GM21717 (cell line): ENCODE measurements around the gene SMIM44.
"Not testable (repeated sequence)": the region's sequence is repeated elsewhere in the genome, so short reads cannot be mapped to it uniquely, and the experiment has no call there.

Experiments used
- ATAC-seq: cut with Tn5 transposase; IDR thresholded peaks from one replicate; pipeline ENCODE4 v1.9.1; 2021; ENCODE audit warnings: mild to moderate bottlenecking, moderate library complexity; ENCODE audit not compliant: unreplicated experiment

SMIM44 gene

DNA sequence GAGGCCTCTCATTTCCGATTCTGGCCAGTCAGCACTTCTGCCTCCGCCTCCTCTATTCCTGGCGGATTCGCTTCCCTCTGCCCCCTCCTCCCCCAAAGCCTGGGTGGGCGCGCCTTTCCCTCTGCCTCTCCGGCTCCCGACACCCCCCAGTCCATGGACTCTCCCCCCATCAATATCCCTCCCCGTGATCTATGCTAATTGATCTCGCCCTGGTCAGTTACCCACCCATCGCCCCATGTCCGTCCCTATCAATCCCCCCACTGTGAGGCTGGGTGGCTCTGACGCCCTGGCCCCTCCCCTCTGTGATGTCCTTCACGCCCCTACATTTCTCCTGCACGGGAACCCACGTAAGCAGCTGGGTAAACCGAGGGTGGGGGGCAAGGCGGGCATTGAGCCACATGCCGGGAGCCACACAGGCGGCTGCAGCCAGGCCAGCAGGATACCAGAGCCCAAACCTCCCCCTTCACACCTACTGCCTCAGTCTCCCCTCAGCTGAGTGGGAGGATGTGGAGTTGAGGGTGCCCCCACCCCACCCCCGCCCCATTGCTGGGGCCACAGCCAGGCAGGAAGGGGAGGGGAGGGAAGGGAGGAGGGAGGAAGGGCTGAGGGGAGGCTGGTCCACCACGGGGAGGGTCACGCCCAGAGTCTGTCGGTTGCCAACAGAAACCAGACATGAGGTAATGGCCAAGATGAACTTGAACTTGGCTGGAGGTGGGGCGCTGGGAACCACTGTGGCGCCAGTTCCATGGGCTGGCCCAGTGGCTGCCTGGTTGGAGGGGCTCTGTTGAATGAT lies 24.0 kb downstream of the SMIM44 start:
- ATAC-seq, result no peak

DNA sequence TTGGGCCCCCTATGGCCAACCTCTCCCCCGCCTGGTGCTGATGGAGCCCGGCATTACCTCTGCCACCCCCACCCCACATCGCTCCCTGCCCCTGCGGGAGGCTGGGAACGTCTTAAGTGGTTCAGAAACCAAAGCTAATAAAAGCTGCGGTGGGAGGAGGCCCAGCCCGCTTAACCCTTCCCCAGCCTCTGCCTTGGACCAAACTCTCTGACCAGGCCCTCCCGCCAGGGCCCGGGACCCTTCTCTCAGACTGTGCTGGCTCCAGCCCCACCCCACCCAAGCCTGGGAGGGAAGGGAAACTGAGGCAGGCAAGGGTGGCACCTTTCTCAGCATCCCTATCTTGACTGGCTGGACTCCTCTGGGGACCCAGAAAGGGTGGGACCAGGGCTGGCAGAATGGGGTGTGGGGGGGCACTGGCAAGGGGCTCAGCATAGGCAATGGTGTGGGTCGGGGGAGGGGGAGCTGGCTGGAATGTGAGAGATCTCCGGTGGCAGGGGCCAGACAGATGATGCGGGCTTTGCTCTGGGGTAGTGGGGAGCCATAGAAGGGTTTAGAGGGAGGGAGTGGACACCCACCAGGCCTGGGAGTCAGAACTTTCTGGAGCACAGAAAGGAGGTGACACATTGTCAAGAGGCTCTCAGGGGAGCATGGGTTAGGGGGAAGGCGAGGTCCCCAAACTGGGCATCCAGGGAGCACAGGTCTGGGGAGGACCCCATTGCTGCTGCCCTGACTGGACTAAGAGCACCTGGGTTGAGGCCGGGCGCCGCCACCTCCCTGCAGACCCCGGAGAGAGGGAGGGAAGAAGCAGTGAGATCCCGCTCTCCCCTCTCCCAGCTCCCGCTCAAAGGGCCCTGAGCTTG lies 24.8 kb downstream of the SMIM44 start:
- ATAC-seq, result no peak

DNA sequence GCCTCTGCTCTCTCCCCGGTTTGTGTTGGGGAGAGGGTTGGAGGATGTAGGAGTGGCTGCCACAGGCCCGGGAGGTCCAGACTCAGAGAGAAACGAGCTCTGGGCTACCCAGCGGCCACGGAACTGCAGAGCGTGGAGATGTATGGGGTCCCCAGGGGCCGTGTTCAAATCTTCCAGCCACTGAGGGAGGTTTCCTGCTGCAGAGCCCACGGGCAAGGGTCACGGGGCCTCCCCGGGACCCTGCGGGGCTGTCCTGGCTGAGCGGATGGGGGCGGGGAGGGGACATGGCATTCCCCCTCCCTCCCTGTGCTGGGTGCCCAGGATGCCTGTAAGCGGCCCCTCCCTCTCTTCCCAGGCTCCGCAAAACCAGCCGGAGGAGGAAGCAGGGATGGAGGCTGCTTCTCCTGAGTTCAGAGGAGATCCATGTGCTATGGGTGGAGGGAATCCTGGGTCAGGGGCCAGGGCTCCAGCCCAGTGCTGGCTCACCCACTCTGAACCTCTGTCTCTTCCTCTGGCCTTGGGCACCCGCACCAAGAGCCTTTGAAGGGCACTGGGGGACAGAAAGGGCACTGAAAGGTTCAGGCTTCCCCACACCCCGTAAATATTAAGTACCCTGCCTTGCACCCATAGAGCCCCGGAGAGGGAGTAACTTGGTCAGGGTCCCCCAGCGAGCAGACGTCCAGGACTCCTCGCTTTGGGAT lies 25.6 kb downstream of the SMIM44 start:
- no peak for ATAC-seq

DNA sequence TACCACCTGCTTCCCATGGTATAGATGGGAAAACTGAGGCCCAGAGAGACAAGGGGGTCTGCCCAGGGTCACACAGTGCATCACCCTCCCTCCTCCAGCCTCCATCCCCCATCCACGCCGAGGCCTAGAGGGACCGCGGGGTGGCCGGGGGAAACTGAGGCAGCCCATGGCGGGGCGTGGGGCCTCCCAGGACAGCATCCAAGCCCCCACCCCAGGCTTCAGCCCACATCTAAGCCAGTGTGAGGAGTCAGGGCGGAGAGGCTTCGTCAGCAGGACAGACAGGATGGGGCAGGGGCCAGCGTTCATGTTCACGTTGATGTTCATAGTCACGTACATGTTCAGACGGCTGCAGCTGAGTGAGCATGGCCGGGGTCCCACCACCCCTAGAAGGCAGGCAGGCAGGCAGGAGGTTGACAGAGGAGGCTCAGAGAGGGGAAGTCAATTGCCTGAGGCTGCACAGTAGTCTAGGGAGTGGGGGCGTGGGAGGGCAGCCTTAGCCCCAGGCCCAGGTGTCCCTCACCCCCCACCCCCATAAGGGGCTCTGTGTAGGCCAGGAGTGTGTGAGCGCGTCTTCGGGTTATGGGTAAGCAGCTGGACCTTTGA lies 26.2 kb downstream of the SMIM44 start:
- no peak for ATAC-seq

DNA sequence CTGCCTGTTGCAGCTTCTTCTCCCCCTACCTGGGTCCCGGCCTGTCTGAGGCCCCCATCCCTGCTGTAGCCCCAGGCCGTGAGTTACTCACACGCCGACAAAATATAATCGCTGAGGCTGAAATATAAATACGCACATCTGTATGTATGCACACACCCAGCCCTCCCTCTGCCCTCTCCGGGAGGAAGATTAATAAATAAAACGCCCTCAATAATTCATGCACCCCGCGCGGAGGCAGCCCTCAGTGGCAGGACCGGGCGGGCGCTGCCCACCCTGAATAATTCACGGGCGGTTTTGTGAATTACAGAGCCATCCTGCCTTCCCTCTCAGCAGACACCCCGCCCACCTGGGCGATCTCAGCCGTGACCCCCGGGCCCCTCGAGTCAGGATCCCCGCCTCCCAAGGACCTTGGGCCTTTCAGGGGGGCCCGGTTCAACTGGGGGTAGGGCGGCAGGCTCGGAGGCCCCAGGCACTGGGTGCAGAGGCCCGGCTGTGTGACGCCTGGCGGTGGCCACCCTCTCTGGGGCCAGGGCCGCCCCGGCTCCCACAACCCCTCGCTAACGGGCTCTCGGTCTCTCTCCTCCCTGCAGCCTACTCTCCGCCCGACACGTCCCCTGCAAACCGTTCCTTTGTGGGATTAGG lies 27.2 kb downstream of the SMIM44 start:
- ATAC-seq, result no peak

DNA sequence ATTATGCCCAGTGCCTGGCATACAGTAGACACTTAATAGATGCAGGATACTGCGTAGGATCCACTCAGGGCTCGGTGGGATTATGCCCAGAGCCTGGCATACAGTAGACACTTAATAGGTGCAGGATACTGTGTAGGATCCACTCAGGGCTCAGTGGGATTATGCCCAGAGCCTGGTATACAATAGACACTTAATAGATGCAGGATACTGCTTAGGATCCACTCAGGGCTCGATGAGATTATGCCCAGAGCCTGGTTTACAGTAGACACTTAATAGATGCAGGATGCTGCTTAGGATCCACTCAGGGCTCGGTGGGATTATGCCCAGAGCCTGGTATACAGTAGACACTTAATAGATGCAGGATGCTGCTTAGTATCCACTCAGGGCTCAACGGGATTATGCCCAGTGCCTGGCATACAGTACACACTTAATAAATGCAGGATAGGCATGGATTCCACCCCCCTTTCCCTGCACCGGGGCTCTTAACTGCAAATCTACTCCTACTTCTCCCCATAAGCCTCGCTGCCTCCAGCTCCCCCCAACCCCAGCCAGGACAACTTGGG lies 27.8 kb downstream of the SMIM44 start:
- no peak for ATAC-seq

DNA sequence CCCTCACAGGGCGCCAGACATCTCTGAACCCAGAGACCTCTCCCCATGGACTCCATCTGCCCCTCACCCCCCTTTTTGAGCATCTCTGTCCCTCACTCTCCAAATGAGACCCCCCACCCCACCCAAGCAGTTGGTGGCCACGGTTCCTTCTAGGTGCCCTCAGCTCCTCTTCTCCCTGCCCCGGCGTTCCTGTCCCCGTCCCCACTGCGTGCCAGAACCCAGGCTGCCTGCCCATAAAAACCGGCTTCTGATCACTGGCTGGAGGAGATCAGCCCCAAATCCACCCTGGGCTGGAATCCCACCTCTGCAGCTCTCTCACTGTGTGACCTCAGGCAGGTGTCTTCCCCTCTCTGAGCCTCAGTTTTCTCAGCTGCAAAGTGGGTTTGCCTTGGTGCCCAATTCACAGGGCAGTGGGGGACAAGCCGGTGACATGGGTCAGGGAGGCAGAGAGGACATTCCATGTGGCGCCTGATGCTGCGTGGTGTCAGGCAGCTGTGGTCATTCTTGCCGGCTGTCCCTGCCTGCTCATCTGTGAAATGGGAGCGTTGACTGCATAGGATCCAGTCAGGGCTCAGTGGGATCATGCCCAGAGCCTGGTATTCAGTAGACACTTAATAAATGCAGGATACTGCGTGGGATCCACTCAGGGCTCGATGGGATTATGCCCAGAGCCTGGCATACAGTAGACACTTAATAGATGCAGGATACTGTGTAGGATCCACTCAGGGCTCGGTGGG lies 28.4 kb downstream of the SMIM44 start:
- ATAC-seq, result no peak

DNA sequence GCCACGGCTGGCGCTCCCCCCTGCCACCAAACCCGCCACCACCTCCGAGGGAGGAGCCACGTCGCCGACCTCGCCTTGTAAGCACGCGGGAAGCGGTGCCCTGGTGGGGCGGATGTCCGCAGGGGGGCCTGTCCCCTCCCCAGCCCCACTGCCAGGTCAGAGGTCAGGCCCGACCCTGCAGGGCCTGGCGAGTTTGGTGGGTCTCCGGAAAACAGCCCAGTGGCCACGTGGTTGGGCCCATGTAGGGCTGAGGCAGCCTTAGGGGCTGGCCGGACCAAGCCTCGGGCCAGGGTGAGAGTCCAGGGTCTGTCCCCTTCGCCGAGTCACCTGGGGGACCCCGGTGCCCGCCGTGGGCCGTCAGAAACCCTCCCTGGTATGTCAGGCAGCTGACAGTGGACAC lies 29.4 kb downstream of the SMIM44 start:
- ATAC-seq, result no peak

DNA sequence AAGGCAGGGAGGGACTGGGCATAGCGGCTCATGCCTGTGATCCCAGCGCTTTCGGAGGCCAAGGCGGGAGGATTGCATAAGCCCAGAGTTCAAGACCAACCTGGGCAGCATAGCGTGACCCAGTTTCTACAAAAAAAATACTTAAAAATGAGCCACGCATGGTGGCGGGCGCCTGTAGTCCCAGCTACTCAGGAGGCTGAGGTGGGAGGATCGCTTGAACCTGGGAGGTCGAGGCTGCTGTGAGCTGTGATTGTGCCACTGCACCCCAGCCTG lies 30.4 kb downstream of the SMIM44 start:
- ATAC-seq, result not testable (repeated sequence)

DNA sequence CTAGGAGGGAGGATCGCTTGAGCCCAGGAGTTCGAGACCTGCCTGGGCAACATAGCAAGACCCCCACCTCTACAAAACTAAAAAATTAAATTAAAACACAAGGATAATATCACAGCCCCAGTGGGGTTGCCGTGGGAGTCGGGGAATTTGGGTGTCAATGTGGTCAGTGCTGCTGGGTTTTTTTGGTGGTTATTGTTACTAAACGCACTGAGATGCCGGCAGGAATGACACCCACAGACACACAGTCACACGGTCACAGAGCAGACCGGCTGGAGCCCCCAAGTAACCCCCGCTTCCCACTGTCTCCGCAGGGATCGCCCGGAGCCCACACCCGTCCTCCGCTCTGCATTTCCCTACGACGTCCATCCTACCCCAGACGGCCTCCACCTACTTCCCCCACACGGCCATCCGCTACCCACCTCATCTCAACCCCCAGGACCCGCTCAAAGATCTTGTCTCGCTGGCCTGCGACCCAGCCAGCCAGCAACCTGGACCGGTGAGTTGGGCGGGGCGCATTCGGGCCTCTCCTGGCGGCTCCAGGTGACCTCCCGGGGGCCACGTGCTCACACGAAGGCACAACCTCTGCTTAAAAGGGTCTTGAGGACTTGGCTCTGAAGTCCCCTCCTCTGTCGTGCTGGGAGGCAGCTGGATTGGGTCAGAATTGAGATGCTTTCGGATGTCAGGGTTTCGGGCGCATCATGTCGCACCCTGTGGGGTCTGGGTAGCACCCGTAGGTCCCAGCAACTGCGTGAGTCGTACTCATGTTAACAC lies 30.9 kb downstream of the SMIM44 start:
- ATAC-seq, result no peak

DNA sequence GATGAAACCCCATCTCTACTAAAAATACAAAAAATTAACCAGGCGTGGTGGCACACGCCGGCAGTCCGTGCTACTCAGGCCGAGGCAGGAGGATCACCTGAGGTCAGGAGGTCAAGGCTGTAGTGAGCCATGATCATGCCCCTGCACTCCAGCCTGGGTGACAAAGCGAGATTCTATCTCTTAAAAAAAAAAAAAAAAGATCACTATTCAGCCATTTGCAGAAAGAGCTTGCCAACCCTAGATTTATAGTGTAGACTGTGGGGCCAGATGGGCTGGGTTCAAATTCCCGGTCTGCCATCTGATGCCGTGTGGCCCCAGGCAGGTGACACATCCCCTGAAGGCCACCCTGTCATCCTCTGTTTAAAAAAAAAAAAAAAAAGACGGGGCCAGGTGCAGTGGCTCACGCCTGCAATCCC lies 31.8 kb downstream of the SMIM44 start:
- ATAC-seq, result no peak

DNA sequence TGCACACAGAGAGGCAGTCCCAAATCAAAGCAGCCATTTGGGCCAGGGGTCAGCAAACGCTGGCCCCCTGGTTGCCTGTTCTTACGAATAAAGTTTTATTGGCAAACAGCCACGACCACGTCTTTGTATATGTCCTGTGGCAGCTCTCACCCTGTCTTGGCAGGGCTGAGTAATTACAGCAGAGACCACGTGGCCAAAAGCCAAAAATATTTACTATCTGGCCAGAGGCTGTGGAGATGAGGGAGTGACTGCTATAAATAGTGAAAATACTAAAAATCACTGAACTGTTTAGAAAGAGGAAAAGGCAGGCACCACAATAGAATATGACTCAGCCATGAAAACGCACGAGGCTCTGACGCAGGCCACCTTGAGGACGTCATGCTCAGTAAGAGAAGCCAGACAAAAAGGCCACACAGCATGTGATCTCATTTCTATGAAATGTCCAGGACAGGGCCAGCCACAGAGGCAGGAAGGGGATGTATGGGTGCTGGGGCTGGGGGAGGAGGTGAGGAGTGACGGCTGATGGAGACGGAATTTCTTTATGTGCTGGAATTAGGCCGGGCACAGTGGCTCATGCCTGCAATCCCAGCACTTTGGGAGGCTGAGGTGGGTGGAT lies 32.3 kb downstream of the SMIM44 start:
- ATAC-seq, result no peak

DNA sequence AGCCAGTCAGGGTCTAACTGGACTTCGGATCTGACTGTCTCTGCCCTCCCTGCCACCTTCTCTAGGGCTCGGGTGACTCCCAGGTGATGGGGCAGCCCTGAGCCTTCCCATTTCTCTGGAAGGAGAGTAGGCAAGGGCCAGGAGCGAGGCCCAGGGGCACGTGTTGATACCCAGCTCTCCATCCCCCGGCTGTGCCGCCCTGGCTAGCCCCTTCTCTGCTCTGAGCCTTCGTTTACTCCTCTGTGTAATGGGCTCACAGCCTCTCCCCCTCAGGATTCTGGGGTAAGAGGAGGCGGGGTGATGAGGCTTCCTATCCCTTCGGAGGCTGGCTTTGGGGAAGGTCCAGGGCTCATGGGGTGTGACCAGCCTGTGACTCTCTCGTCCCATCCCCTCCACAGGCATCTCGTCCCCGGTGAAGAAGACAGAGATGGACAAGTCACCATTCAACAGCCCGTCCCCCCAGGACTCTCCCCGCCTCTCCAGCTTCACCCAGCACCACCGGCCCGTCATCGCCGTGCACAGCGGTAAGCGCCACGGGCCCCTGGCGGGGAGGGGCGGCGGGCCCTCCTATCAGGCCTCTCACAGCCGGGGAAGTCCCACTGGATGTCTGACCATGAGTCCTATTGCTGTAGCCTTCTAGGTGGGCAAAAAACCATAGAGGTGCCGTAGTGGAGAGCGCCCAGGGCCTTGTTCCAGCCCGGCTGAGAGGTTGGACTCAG lies 34.5 kb downstream of the SMIM44 start:
- no peak for ATAC-seq

DNA sequence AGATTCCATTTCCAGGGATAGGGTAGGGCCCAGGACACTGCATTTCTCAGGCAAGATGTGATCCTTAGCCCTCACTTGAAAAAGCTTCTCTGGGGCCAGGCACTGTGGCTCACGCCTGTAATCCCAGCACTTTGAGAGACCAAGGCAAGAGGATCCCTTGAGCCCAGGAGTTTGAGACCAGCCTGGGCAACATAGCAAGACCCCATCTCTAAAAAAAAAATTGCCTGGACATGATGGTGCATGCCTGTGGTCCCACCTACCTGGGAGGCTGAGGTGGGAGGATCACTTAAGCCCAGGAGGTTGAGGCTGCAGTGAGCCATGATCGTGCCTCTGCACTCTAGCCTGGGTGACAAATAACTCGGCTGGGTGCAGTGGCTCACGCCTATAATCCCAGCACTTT lies 36.6 kb downstream of the SMIM44 start:
- ATAC-seq, result not testable (repeated sequence)

DNA sequence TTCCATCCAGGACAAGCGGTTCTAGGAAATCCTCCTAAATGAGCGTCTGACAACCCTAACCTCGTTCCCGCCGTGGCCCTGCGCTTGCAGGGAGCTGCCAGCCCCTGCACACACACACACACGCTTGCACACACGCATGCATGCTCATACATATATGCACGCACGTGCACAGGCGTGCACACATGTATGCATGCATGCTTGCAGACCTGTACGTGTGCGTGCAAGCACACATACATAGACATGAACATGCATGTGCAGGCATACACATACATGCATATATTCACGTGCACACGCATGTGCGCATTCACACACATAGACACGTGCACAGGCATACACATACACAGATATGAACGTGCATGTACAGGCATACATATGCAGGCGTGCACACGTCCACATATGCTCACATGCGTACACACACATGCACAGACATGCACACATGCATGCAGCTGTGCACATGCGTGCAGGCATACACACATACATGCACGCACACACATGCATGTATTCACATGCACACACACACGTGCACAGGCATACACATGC lies 38.5 kb downstream of the SMIM44 start:
- ATAC-seq, result no peak

DNA sequence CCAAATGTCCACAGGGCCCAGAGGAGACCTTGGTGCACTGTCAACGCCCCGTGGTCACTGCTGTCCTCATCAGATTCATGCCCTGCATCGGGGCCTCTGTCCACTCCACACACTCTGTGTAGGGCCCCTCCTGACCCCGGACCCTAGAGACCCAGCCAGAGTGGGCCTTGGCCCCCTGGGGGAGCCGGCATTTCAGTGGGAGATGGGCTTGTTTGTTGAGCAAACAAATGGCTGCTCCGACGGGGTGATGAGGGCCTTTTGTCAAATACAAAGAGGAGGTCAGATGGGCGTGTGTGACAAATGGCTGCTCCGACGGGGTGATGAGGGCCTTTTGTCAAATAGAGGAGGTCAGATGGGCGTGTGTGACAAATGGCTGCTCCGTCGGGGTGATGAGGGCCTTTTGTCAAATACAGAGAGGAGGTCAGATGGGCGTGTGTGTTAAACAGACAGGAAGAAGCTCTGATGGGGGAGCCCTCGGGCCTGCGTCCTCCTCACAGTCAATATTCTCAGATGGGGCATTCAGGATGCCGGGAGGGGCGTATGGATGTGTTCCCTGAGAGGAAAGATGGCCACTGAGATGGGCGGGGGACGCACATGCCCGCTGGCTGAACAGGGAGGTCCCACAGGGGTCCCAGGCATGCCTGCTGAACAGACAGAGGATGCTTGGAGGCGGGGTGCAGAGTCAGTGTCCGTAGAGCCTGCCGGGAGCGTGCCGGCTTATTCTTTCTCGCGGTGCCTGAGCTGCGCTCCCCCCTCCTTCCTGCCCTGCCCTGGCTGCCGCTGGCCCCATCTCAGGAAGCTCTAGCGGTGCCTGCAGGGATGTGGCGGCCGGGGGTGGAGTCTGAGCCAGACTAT lies 39.2 kb downstream of the SMIM44 start:
- no peak for ATAC-seq
